ENCODE results near the gene GON4L. TPM values are rescaled to one million over a fixed set of nuclear protein-coding genes. Genes with fewer than 3 reads are reported as not detected.
A peak's percentile ranks its signal among the peaks of the same experiment; 100 is the strongest.
"Not testable (repeated sequence)": the region's sequence is repeated elsewhere in the genome, so short reads cannot be mapped to it uniquely, and the experiment has no call there.

GON4L gene
- polyA plus RNA-seq, 1 of the 3 experiments (the other 2 are of a cell fraction): 16.5 TPM

DNA sequence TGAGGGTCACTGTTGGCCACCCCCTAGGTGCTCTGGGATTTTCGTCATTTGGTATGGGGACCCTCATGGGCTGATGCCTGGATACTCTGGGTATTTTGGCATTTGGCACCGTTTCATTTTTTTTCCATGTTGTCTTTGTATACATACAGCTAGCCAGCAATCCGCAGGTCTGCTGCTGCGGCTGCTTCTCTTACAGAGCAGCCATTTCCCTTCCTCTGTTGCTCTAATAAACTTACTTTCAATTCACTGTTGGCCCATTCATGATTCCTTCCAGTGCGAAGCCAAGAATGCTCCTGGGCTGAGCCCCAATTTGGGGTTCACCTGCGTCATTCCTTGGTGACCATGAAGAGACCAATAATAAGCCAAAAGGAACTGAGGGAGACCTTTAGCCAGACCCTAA is 21.5 kb downstream of the GON4L start:
- Histone ChIP-seq H3K36me3 (replicated peaks in 1 of 2; ENCODE audit: control insufficient read depth in 1 of 2, insufficient read depth in 2 of 2, low read length in 1 of 2) (peaks cover 12 to 33% of the 10 kb centered on the region in 2 experiments), H3K4me2 (no peak overlapping the region), H3K4me3 (ENCODE audit: low read depth in 2 of 2, low read length in 1 of 2) (no peak overlapping the region), H3K79me2 (ENCODE audit: insufficient read depth) (peaks cover 82% of the 10 kb centered on the region), H3K27me3 (ENCODE audit: insufficient read depth) (no peaks in the 10 kb centered on the region), H4K20me1 (ENCODE audit: insufficient read depth) (peaks cover 3% of the 10 kb centered on the region; the same call in 1 of the 2 replicates), H3K9me2 (no peaks in the 10 kb centered on the region), H3K9ac (no peak overlapping the region), H3F3A (replicated peaks; ENCODE audit: insufficient read depth) (peaks cover 13% of the 10 kb centered on the region), H3K4me1 (ENCODE audit: control insufficient read depth in 1 of 2, insufficient read depth in 2 of 2, low read depth in 1 of 2, low read length in 1 of 2) (peaks cover 0 to 6% of the 10 kb centered on the region in 2 experiments; a peak in 2 of 4 replicates), H3K27ac (ENCODE audit: low read depth in 2 of 2, low read length in 1 of 2) (no peak overlapping the region), H3K9me3 (no peaks in the 10 kb centered on the region), H2AFZ (ENCODE audit: low read depth) (no peak overlapping the region)
- TF ChIP-seq, protein P1, sequence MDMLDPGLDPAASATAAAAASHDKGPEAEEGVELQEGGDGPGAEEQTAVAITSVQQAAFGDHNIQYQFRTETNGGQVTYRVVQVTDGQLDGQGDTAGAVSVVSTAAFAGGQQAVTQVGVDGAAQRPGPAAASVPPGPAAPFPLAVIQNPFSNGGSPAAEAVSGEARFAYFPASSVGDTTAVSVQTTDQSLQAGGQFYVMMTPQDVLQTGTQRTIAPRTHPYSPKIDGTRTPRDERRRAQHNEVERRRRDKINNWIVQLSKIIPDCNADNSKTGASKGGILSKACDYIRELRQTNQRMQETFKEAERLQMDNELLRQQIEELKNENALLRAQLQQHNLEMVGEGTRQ (IDR thresholded peaks at IDR 0.05; ENCODE audit: borderline replicate concordance, low read depth, low read length): no peak
- TF ChIP-seq, protein P2, sequence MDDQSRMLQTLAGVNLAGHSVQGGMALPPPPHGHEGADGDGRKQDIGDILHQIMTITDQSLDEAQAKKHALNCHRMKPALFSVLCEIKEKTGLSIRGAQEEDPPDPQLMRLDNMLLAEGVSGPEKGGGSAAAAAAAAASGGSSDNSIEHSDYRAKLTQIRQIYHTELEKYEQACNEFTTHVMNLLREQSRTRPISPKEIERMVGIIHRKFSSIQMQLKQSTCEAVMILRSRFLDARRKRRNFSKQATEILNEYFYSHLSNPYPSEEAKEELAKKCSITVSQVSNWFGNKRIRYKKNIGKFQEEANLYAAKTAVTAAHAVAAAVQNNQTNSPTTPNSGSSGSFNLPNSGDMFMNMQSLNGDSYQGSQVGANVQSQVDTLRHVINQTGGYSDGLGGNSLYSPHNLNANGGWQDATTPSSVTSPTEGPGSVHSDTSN (IDR thresholded peaks at IDR 0.05): no peak
- 91% methylated on average over 6 of the region's 6 CpGs for WGBS (ENCODE audit: low lambda C conversion rate)
- ChIA-PET CTCF (no interaction called here), POLR2A (no interaction called here)
- DNase-seq: no peak

DNA sequence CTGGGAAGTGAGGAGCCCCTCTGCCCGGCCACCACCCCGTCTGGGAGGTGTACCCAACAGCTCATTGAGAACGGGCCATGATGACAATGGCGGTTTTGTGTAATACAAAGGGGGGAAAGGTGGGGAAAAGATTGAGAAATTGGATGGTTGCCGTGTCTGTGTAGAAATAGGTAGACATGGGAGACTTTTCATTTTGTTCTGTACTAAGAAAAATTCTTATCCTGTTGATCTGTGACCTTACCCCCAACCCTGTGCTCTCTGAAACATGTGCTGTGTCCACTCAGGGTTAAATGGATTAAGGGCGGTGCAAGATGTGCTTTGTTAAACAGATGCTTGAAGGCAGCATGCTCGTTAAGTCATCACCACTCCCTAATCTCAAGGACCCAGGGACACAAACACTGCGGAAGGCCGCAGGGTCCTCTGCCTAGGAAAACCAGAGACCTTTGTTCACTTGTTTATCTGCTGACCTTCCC is 22.1 kb downstream of the GON4L start:
- Histone ChIP-seq H3K36me3 (replicated peaks in 1 of 2; ENCODE audit: control insufficient read depth in 1 of 2, insufficient read depth in 2 of 2, low read length in 1 of 2) (peaks cover 12 to 28% of the 10 kb centered on the region in 2 experiments), H3F3A (replicated peaks; ENCODE audit: insufficient read depth) (peaks cover 13% of the 10 kb centered on the region), H3K79me2 (ENCODE audit: insufficient read depth) (peaks cover 81% of the 10 kb centered on the region), H3K27ac (ENCODE audit: low read depth in 2 of 2, low read length in 1 of 2) (peak overlapping the region in 1 of 2 experiments; percentile 68; a peak in 2 of 4 replicates)
- 94% methylated on average over 9 of the region's 9 CpGs for WGBS (ENCODE audit: low lambda C conversion rate)
- H3K9me3 ChIP-seq; DNase-seq; H3K4me2 ChIP-seq; H3K4me3 ChIP-seq (ENCODE audit: low read depth in 2 of 2, low read length in 1 of 2); H2AFZ ChIP-seq (ENCODE audit: low read depth); H3K9ac ChIP-seq; POLR2A ChIA-PET; H4K20me1 ChIP-seq (ENCODE audit: insufficient read depth); H3K4me1 ChIP-seq (ENCODE audit: control insufficient read depth in 1 of 2, insufficient read depth in 2 of 2, low read depth in 1 of 2, low read length in 1 of 2); H3K9me2 ChIP-seq; H3K27me3 ChIP-seq (ENCODE audit: insufficient read depth); CTCF ChIA-PET: not testable (repeated sequence)

DNA sequence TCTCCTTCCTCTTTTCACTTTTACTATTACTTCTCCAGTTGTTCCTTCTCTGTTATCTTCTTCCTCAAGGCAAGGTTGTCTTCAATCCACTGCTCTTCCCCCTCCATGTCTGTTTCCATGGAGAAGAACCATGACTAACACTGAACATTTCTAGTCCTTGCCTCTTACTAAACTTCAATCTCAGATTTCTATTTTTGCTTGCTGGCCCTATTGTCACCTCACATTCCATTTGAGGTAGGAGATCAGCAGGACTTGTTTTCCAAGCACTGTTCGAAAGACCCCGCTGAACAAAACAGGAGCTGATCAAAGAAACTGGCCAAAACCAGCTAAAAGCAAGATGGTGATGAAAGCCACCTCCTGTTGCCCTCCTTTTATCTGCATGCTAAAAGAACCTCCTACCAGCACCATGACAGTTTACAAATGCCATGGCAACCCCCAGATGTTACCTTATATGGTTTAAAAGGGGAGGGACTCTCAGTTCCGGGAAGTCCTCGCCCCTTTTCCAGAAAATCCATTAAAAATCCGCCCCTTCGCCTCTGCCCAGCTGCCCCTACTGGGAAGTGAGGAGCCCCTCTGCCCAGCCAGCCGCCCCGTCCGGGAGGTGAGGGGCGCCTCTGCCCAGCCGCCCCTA is 22.6 kb downstream of the GON4L start:
- CTCF ChIA-PET: interaction anchor here (0.7 kb wide), 1 partner anchor 9 kb away, joined by 3 read pairs; no protein-coding TSS in a partner anchor
- no peaks in the 10 kb centered on the region for H3K9me2 ChIP-seq
- peaks cover 12 to 22% of the 10 kb centered on the region in 2 experiments for H3K36me3 ChIP-seq (replicated peaks in 1 of 2; ENCODE audit: control insufficient read depth in 1 of 2, insufficient read depth in 2 of 2, low read length in 1 of 2)
- H3K9me3 ChIP-seq: no peaks in the 10 kb centered on the region
- H2AFZ ChIP-seq (ENCODE audit: low read depth): no peak overlapping the region
- peaks cover 3% of the 10 kb centered on the region; the same call in 1 of the 2 replicates for H4K20me1 ChIP-seq (ENCODE audit: insufficient read depth)
- H3F3A ChIP-seq (replicated peaks; ENCODE audit: insufficient read depth): peaks cover 13% of the 10 kb centered on the region
- peak overlapping the region in 1 of 2 experiments; percentile 68; a peak in 2 of 4 replicates for H3K27ac ChIP-seq (ENCODE audit: low read depth in 2 of 2, low read length in 1 of 2)
- H3K4me1 ChIP-seq (ENCODE audit: control insufficient read depth in 1 of 2, insufficient read depth in 2 of 2, low read depth in 1 of 2, low read length in 1 of 2): peaks cover 0 to 6% of the 10 kb centered on the region in 2 experiments; a peak in 2 of 4 replicates
- H3K4me2 ChIP-seq: peak overlapping the region; percentile 41
- H3K9ac ChIP-seq: no peak overlapping the region
- H3K79me2 ChIP-seq (ENCODE audit: insufficient read depth): peaks cover 80% of the 10 kb centered on the region
- peak; percentile 16 for DNase-seq
- 95% methylated on average over 7 of the region's 11 CpGs for WGBS (ENCODE audit: low lambda C conversion rate)
- no peak overlapping the region for H3K4me3 ChIP-seq (ENCODE audit: low read depth in 2 of 2, low read length in 1 of 2)
- no peaks in the 10 kb centered on the region for H3K27me3 ChIP-seq (ENCODE audit: insufficient read depth)
- POLR2A ChIA-PET: no interaction called here
- TF ChIP-seq NRF1 (IDR thresholded peaks at IDR 0.05; ENCODE audit: low read depth, low read length) (no peak), TEAD4 (IDR thresholded peaks at IDR 0.05; ENCODE audit: borderline replicate concordance, insufficient read depth) (no peak), EP300 (IDR thresholded peaks at IDR 0.05; ENCODE audit: borderline replicate concordance in 1 of 2, low read depth in 1 of 2, low read length in 1 of 2) (no peak), MXI1 (IDR thresholded peaks at IDR 0.05; ENCODE audit: low read depth, low read length) (no peak), FOXJ3 (CRISPR knock-in tag; IDR thresholded peaks at IDR 0.05) (no peak), YY1 (IDR thresholded peaks at IDR 0.05; ENCODE audit: low read depth) (no peak), JUND (IDR thresholded peaks at IDR 0.05) (no peak)
- TF ChIP-seq, protein P3, sequence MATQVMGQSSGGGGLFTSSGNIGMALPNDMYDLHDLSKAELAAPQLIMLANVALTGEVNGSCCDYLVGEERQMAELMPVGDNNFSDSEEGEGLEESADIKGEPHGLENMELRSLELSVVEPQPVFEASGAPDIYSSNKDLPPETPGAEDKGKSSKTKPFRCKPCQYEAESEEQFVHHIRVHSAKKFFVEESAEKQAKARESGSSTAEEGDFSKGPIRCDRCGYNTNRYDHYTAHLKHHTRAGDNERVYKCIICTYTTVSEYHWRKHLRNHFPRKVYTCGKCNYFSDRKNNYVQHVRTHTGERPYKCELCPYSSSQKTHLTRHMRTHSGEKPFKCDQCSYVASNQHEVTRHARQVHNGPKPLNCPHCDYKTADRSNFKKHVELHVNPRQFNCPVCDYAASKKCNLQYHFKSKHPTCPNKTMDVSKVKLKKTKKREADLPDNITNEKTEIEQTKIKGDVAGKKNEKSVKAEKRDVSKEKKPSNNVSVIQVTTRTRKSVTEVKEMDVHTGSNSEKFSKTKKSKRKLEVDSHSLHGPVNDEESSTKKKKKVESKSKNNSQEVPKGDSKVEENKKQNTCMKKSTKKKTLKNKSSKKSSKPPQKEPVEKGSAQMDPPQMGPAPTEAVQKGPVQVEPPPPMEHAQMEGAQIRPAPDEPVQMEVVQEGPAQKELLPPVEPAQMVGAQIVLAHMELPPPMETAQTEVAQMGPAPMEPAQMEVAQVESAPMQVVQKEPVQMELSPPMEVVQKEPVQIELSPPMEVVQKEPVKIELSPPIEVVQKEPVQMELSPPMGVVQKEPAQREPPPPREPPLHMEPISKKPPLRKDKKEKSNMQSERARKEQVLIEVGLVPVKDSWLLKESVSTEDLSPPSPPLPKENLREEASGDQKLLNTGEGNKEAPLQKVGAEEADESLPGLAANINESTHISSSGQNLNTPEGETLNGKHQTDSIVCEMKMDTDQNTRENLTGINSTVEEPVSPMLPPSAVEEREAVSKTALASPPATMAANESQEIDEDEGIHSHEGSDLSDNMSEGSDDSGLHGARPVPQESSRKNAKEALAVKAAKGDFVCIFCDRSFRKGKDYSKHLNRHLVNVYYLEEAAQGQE (IDR thresholded peaks at IDR 0.05; ENCODE audit: low read depth, low read length): no peak
- TF ChIP-seq, protein P4, sequence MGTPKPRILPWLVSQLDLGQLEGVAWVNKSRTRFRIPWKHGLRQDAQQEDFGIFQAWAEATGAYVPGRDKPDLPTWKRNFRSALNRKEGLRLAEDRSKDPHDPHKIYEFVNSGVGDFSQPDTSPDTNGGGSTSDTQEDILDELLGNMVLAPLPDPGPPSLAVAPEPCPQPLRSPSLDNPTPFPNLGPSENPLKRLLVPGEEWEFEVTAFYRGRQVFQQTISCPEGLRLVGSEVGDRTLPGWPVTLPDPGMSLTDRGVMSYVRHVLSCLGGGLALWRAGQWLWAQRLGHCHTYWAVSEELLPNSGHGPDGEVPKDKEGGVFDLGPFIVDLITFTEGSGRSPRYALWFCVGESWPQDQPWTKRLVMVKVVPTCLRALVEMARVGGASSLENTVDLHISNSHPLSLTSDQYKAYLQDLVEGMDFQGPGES (IDR thresholded peaks at IDR 0.05; ENCODE audit: low read depth, low read length): no peak
- TF ChIP-seq, protein P2 (IDR thresholded peaks at IDR 0.05): no peak
